Measurements from ENCODE around the gene IL3.

Gene IL3

DNA sequence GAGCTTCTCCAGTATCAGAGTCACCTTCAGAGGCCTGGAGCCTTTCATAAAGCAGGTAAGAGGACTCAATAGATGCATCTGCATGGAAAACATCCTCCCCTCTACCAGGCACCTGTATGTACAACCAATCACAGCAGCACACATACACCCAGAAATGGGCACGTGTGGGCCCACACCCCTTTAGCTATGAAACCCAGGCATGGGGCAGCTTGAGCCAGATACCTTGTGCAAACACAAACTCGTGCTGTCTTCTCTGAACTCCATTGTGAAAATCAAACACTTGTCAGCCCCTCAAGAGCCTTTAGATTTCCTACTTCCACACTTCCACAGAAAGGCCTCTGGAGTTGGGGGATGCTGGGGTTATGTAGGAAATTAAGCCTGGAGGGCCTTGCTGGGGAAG is 12.1 kb downstream of the IL3 start:
- no peak for DNase-seq (ENCODE audit: low spot score)

DNA sequence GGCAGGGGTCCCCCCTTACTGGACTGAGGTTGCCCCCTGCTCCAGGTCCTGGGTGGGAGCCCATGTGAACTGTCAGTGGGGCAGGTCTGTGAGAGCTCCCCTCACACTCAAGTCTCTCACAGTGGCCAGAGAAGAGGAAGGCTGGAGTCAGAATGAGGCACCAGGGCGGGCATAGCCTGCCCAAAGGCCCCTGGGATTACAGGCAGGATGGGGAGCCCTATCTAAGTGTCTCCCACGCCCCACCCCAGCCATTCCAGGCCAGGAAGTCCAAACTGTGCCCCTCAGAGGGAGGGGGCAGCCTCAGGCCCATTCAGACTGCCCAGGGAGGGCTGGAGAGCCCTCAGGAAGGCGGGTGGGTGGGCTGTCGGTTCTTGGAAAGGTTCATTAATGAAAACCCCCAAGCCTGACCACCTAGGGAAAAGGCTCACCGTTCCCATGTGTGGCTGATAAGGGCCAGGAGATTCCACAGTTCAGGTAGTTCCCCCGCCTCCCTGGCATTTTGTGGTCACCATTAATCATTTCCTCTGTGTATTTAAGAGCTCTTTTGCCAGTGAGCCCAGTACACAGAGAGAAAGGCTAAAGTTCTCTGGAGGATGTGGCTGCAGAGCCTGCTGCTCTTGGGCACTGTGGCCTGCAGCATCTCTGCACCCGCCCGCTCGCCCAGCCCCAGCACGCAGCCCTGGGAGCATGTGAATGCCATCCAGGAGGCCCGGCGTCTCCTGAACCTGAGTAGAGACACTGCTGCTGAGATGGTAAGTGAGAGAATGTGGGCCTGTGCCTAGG is 13.0 kb downstream of the IL3 start, which contains the start of gene CSF2:
Gene CSF2 (plus strand): TSS at position 559 of the 783 bp plus-strand sequence. CDS start 35 bp downstream, at position 594.
- DNase-seq (ENCODE audit: low spot score) = no peak

DNA sequence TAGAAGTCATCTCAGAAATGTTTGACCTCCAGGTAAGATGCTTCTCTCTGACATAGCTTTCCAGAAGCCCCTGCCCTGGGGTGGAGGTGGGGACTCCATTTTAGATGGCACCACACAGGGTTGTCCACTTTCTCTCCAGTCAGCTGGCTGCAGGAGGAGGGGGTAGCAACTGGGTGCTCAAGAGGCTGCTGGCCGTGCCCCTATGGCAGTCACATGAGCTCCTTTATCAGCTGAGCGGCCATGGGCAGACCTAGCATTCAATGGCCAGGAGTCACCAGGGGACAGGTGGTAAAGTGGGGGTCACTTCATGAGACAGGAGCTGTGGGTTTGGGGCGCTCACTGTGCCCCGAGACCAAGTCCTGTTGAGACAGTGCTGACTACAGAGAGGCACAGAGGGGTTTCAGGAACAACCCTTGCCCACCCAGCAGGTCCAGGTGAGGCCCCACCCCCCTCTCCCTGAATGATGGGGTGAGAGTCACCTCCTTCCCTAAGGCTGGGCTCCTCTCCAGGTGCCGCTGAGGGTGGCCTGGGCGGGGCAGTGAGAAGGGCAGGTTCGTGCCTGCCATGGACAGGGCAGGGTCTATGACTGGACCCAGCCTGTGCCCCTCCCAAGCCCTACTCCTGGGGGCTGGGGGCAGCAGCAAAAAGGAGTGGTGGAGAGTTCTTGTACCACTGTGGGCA is 13.8 kb downstream of the IL3 start:
- no peak for DNase-seq (ENCODE audit: low spot score)

DNA sequence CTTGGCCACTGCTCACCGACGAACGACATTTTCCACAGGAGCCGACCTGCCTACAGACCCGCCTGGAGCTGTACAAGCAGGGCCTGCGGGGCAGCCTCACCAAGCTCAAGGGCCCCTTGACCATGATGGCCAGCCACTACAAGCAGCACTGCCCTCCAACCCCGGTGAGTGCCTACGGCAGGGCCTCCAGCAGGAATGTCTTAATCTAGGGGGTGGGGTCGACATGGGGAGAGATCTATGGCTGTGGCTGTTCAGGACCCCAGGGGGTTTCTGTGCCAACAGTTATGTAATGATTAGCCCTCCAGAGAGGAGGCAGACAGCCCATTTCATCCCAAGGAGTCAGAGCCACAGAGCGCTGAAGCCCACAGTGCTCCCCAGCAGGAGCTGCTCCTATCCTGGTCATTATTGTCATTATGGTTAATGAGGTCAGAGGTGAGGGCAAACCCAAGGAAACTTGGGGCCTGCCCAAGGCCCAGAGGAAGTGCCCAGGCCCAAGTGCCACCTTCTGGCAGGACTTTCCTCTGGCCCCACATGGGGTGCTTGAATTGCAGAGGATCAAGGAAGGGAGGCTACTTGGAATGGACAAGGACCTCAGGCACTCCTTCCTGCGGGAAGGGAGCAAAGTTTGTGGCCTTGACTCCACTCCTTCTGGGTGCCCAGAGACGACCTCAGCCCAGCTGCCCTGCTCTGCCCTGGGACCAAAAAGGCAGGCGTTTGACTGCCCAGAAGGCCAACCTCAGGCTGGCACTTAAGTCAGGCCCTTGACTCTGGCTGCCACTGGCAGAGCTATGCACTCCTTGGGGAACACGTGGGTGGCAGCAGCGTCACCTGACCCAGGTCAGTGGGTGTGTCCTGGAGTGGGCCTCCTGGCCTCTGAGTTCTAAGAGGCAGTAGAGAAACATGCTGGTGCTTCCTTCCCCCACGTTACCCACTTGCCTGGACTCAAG is 14.6 kb downstream of the IL3 start:
- DNase-seq (ENCODE audit: low spot score) = no peak

DNA sequence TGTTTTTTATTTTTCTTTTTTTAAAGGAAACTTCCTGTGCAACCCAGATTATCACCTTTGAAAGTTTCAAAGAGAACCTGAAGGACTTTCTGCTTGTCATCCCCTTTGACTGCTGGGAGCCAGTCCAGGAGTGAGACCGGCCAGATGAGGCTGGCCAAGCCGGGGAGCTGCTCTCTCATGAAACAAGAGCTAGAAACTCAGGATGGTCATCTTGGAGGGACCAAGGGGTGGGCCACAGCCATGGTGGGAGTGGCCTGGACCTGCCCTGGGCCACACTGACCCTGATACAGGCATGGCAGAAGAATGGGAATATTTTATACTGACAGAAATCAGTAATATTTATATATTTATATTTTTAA is 15.2 kb downstream of the IL3 start:
- no peak for DNase-seq (ENCODE audit: low spot score)

DNA sequence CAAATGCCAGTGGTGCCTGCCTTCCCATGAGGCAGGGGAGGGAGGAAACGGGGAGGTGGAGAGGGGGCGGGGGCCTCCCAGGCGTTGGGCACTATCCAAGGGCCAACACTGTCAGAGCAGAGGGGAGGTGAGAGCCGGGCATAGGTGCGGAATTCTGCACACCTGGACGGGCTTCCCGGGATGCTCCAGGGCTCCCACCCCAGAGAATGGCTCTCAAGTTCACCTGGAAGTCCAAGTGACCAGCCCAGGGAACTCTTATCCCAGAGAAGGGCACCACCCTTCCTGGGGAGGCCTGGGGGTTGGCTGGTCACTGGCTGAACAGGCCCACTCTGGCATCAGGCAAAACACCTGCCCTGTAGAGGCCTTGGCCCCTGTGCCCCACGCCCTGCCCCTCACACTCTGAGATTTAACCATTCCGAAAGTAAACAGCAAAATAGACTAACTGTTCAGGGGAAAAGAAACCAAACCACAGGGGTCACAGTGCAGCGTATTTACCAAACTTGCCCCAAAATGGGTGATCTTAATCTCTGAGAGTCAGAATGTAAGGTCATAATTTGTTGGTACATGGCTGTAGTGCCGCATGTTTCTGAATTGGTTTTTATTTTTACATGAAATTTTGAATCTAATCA is 15.9 kb downstream of the IL3 start:
- no peak for DNase-seq (ENCODE audit: low spot score)

DNA sequence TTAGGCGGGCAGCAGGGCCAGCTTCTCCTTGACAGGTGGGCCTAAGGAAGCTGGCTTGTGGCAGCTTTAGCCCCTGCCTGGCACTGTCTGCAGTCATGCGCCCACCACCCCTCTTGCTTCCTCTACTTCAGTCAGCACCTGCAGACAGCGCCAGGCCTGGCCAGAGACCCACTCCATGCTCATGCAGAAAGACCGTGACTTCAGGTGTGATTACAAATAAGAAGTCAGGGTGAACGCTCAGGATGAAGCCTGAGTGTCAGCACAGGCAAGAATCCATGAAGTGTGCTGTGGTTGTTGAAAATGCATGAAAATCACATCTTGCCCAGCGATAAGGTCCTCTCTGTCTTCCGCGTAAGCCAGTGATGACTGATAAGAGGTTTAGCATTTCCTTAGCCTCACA is 16.5 kb downstream of the IL3 start:
- no peak for DNase-seq (ENCODE audit: low spot score)

DNA sequence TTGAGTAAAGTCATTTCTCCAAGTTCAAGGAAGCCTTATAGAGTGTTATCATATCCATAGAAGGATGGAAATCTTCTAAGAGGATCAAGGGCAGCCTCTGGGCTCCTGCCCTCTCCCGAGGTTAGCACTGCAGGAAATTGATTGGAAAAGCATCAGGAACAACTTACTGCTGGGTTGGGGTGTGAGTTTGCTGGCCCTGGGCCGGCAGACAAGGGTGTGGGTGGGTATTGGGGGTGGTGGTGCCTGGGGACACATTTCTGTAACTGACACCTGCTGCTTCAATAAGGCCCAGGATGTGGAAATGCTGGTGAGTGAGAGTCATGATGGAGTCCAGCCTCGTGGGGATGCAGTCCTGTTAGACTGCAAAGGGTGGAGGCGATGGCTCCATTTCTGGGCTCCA is 18.6 kb downstream of the IL3 start:
- DNase-seq (ENCODE audit: low spot score) = no peak

DNA sequence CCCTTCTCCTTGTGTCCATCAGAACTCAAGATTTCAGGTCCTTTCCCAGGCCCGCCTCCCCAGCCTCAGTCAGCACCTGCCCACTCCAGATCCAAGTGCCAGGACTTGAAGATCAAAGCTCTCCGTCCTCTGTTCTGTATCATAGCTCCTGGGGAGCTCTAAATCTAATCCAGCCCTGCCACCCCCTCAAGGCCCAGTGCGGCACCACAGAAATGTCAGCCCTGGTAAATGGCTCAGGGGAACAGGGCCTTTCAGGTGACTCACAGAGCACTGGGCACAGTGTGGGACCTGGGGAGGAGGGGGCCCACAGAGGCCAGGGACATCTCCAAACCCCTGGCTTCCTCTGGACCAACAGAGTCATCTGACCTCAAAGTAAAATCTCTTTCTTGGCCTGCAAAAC is 19.2 kb downstream of the IL3 start:
- DNase-seq (ENCODE audit: low spot score) = no peak

DNA sequence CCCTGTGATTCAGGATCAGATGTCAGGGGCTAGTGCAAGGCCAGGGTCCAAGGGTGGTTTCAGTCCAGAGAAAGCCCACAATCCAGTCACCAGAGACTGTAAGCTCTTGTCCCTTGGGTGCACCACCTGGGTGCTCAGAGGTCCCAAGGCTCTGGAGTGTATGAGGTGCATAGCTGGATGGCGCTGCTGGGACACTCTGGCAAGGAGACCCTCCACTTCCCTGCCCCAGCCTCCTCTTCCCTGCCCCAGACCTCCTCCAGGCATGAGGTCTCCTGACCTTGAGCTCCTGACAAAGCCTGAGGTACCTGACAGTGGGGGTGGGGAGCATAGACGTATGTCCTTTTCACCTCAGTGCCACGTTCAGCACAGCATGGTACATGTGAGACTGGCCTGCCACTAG is 20.1 kb downstream of the IL3 start:
- DNase-seq (ENCODE audit: low spot score) = no peak

DNA sequence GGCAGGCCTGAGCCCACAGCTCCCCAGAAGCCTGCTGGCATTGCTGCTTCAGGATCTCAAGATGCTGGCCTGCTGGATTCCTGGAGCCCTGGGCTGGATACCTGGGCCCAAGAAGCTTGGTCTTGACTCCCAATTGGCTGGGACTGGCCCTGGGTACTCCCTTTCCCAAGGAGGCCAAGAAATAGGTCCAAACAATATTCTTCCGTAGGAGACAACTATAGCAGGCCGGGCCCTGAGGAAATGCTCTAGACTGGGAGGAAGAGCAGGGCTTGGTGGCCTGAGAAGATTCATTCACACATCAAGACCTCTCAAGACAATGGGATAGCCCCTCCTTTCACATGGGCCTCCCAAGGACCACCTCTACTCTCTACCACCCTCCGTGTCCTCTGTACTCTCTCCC is 21.0 kb downstream of the IL3 start:
- DNase-seq (ENCODE audit: low spot score) = no peak

DNA sequence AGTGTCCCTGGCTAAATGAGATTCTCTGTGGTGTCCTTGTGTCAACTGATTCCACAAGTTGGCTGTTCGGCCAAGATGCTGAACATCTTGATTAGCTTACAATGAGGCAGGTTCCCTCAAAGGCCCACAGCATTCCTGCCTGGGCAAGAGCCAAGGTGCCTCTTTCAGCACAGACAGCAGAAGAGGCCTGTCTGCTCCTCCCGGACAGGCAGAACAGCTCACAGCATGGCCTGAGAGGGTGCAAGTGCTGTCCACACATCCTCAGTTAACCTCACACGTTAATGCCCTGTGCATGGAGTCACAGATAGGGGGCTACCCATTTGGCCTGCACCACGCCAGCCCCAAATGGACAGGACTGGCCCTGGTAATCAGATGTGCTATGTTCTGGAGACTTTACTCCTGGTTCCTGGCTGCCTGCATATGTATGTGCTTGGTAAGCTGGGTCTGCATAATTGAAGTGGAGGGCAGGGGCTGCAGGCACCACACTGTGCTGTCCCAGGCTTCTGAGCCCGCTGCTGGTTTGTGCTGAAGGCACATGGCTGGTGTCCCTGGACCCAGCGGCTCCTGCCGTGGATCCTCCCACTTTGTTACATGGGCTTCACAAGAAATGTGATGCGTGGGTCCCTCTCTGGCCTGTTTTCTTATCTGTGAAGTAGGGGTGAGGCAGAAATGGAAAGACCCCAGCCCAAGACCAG is 22.0 kb downstream of the IL3 start:
- DNase-seq (ENCODE audit: low spot score) = no peak

DNA sequence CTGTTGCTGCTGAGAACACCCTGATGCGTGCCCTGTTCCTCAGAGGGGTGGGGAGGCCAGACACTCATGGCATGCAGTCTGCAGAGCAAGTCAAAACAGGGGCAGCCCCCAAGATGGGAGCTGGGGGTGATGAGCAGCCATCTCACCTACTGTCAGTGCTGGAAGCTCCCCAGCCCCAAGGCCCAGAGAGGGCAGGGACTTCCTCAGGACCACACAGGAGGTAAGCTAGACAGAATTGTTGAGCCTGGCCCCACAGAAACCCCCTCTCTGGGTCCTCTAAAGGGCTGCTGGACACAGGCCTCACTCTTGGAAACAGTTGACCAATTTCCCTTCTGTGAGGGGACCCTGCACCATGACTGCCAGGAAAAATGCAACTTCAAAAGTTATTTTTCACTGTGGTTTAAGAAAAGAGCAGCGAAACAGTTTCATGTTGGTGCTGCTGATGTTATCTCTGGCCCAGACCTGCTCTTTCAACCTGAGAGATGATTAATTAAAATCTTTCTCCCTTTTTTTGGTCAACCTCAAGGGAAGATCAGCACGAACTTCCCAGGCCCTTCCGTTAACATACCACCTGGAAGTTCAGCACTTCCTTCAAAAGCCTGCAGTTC is 22.7 kb downstream of the IL3 start:
- no peak for DNase-seq (ENCODE audit: low spot score)

DNA sequence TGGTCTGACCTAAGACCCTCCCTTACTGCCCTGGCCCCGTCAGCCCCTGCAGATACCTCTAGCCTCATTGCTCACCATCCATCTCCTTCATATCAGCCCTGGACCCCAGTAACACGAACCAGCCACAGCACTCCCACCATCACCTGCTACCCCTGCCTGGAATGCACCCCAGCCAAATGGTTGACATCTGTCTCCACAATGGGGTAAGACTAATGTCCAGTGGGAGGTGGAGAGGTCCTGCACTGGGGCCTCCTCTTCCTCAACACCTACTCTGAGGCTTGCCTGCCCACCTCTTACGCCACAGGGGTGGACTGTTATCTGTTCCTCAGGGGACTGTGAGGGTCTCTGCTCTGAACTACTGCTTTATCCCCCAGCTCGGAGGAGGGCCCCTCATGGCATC is 25.2 kb downstream of the IL3 start:
- DNase-seq (ENCODE audit: low spot score) = no peak

DNA sequence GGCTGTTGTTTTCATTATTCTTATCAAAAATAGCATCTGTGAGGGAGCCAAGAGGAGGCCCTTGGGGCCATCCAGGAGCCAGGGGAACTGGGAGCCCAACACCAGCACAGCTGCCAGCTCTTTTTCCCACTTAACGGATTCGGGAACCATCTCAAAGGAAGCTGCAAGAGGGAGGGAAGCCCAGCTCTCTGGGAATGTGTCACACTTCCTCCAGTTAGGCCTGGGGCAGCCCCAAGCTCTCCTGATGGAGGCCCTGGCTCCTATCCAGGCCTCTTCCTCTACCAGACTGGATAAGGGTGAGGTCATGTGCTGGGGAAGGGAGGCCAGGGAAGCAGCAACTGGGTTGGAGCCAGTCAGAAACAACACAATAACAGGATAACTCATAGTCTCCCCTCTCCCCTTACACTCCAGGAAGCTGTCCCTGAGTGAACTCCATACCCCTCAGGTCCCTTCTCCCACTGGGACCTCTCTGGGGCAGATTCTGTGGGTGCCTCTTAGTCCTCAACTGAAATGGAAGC is 25.9 kb downstream of the IL3 start:
- DNase-seq (ENCODE audit: low spot score) = no peak

DNA sequence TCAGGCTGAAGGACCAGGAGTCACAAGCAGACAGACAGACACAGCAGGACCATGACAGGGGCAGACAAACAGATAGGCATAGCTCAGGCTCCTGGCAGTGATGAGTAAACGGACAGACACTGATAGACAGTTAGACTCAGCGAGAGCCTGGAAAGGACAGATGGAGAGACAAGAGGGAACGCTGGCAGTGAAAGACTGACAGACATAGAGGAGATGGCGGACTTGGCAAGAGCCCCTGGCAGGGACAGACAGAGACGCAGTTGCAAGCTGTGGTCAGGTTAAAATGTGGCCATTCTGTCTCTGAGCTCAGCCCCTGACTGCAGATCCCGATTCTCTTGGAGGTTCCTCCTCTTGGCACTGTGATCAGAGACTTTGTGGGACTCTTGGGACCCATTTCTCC is 26.7 kb downstream of the IL3 start:
- DNase-seq (ENCODE audit: low spot score) = no peak

DNA sequence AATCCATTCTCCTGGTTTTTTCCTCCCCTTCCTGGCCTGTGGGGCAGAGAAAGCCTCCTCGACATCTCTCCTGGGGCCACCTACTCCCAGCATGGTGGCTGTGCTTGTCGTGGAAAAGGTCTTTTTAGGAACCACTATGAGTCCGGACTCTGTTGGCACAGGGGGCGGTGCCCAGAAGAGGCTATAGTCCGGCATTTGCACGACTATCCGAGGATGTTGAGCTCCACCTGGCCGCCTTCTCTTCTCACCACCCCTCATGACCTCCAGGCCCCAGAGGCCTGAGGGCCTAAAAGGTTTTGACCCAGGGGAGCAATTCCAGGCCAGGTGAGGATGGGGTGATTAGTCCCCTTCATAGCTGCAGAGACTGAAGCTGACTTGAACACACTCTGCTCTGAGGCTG is 27.2 kb downstream of the IL3 start:
- DNase-seq (ENCODE audit: low spot score) = no peak

DNA sequence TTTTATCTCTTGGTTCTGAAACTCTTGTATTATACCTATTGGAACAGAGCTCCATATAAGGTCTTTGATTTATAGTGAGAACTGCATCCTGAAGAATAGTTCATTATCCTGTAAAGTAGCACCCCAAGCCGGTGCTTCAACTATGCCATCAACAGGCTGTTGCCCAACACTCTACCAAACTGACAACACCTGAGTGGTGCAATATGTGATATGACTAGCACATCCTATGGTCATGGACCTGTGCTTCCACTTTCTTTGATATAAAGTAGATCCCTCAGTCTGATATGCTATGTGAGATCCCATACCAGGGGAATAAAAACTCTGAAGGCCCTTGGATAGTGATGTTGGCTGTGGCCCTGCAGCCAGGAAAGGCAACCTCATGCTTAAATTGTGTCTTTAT is 28.9 kb downstream of the IL3 start:
- DNase-seq (ENCODE audit: low spot score) = no peak

DNA sequence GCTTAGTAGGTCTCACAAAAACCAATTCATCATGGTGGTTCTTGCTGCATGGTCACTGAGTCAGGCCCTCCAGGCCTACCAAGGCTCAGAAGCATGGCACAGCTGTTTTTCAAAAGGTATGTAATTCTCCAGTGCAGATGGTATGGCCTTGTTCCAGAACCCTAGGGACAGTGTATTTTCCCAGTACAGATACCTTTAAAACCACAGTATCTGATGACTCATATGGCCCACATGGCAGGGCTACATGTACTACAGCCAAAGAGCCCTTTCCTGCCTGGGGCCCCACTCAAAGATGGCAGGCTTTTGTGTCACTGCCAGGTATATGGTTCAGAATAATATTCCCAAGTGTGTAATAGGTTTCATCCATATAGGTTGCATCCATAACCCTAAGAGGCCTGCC is 29.7 kb downstream of the IL3 start:
- DNase-seq (ENCODE audit: low spot score) = no peak

DNA sequence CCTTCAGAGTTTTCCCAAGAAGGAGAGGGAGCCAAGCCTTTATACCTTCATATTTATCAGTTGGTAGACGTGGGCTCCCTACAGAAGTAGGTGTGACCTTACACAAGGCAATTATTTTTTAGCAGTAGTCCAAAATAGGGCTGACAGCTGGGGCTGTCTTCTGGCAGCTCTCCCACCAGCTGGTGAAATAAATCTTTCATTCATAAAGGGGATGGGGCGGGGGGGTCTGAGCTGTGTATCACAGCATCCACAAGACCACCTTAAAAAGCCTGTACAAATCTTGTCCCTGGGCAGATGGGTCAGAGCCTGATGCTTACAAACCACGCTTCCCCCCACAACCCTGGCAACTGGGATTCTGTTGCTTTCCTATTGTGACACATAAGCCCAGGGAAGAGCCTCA is 32.8 kb downstream of the IL3 start:
- no peak for DNase-seq (ENCODE audit: low spot score)

All from HuH-7 (cell line).